Measurements from ENCODE around the gene SMAD6. TPM values are rescaled to one million over a fixed set of nuclear protein-coding genes. Genes with fewer than 3 reads are reported as not detected.
A peak's percentile ranks its signal among the peaks of the same experiment; 100 is the strongest.

The SMAD6 gene
- total RNA-seq, 1 donor from 2014 or later = 14.6 TPM

DNA sequence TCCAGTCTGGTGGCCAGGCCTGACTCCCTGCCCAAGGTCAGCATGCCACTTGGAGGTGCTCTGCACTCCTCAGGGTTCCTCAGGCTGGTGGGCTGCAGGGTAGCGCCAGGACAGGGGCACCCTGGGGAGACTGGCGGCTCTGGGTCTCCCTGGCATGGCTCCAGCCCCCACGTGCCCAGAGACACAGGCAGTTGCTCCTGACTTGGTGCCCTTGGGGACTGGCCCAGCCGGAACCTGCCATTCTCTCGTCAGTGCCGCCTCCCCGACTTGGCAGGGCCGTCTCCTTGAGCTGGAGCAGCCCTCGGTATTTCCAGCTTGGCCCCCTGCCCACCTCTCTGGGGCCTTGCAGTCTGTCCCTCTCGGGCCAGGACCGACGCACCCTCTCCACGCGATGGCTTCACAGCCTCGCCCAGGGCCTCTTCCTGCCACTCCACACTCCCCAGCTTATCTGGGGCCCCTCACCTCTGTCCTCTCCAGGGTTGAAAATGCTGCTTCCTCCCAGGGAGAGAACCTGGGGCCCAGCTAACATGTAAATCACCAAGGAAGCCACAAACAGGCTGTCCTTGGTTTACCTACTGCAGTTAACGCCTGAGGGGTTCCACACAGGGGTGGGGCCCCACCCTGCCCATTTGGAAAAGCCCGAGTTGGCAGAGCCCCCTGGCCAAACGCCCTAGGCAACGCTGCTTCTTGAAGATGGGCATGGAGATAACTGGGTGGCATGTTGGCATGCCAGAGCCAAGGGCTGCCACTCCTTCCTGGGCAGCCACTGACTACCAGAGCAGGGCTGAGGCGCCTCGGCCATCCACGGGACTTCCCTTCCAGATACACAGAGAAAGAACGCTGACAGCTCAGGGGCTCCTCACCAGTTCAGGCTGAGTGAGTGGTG, 61.4 kb downstream of the SMAD6 start:
- Mint-ChIP-seq H3K36me3 (ENCODE audit: unreplicated experiment) (peaks cover 2% of the 10 kb centered on the region), H3K27me3 (ENCODE audit: unreplicated experiment) (no peaks in the 10 kb centered on the region), H3K4me3 (ENCODE audit: unreplicated experiment) (peak overlapping the region; percentile 10), H3K9me3 (ENCODE audit: unreplicated experiment) (no peaks in the 10 kb centered on the region), H3K4me1 (ENCODE audit: unreplicated experiment) (peaks cover 79% of the 10 kb centered on the region), H3K27ac (ENCODE audit: unreplicated experiment) (peak overlapping the region; percentile 66)
- TF ChIP-seq, protein P1, sequence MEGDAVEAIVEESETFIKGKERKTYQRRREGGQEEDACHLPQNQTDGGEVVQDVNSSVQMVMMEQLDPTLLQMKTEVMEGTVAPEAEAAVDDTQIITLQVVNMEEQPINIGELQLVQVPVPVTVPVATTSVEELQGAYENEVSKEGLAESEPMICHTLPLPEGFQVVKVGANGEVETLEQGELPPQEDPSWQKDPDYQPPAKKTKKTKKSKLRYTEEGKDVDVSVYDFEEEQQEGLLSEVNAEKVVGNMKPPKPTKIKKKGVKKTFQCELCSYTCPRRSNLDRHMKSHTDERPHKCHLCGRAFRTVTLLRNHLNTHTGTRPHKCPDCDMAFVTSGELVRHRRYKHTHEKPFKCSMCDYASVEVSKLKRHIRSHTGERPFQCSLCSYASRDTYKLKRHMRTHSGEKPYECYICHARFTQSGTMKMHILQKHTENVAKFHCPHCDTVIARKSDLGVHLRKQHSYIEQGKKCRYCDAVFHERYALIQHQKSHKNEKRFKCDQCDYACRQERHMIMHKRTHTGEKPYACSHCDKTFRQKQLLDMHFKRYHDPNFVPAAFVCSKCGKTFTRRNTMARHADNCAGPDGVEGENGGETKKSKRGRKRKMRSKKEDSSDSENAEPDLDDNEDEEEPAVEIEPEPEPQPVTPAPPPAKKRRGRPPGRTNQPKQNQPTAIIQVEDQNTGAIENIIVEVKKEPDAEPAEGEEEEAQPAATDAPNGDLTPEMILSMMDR (IDR thresholded peaks at IDR 0.05) = no peak
- no peak for DNase-seq (ENCODE audit: extremely low spot score, unreplicated experiment)

DNA sequence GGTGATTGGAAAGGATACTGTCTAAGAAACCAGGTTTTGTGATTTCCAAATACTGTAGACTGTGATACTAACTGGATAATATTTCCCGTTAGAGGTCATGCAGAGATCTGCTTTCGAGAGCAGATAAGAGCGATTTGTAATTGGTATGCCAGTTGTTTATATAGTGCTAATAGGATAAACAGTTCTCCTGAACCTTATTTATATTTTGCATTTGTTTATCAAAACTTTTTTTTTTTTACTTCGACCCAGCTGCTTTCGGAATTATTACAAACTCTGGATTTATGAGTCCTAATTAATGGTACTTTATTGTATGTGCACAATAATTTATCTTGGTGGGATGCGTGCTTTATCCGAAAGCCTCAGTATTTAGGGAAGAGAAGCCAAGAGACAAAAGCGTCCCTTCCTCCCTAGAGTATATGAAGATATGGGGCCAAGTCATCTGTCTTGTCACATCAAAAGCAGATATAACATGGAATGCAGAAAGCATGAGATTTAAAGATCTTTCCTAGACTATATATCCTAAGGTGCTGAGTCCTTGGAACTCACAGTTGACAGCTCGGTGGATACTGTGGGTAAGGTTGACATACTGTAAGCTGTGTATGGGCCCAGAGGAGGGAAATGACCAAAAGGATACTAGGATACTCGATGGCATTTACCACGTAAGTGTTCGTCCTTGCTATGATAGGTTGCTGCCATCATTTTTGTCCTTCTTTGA, 62.2 kb downstream of the SMAD6 start:
- Mint-ChIP-seq H3K27me3 (ENCODE audit: unreplicated experiment) (no peaks in the 10 kb centered on the region), H3K36me3 (ENCODE audit: unreplicated experiment) (peaks cover under 1% of the 10 kb centered on the region), H3K27ac (ENCODE audit: unreplicated experiment) (no peak overlapping the region), H3K4me1 (ENCODE audit: unreplicated experiment) (peaks cover 71% of the 10 kb centered on the region), H3K9me3 (ENCODE audit: unreplicated experiment) (no peaks in the 10 kb centered on the region), H3K4me3 (ENCODE audit: unreplicated experiment) (no peak overlapping the region)
- DNase-seq (ENCODE audit: extremely low spot score, unreplicated experiment) = no peak
- TF ChIP-seq, protein P1 (IDR thresholded peaks at IDR 0.05) = no peak

DNA sequence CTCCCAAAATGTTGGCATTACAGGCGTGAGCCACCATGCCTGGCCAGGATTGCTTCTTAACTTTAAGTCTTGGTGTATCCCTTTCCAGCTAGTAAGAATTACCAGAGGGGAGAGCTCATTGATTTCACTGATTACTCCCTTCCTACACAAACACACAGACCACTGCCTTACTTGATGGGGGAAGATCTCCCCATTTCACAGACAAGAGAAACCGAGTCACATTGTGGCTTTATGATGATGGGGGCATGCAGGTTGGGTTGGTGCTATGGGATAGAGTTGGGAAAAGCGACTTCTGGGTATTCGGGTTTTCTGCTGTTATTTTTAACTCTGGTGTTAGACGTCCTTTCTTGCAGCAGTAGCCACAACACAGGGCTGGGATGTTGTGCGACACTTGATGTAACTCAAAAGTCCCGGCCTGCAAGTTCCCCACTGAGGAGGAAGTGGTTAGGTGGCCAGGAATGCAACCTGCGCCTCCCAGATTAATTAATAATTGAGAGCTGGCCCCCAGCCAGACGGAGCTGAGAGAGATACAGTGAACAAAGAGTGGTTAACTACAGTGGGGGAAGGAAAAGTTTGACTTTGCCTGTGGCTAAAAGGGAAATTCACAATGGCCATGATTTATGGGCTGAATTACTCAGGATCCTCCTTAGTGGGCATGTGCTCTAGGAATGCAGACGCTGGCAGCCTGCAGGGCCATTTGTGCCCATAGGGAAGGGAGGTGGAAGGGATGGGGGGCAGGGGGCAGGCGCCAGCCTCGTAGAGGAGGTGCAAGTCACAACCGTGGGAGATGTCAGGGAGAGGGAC, 63.6 kb downstream of the SMAD6 start:
- no peak for DNase-seq (ENCODE audit: extremely low spot score, unreplicated experiment)
- no peaks in the 10 kb centered on the region for H3K36me3 Mint-ChIP-seq (ENCODE audit: unreplicated experiment)
- H3K27ac Mint-ChIP-seq (ENCODE audit: unreplicated experiment) = peak overlapping the region; percentile 88

DNA sequence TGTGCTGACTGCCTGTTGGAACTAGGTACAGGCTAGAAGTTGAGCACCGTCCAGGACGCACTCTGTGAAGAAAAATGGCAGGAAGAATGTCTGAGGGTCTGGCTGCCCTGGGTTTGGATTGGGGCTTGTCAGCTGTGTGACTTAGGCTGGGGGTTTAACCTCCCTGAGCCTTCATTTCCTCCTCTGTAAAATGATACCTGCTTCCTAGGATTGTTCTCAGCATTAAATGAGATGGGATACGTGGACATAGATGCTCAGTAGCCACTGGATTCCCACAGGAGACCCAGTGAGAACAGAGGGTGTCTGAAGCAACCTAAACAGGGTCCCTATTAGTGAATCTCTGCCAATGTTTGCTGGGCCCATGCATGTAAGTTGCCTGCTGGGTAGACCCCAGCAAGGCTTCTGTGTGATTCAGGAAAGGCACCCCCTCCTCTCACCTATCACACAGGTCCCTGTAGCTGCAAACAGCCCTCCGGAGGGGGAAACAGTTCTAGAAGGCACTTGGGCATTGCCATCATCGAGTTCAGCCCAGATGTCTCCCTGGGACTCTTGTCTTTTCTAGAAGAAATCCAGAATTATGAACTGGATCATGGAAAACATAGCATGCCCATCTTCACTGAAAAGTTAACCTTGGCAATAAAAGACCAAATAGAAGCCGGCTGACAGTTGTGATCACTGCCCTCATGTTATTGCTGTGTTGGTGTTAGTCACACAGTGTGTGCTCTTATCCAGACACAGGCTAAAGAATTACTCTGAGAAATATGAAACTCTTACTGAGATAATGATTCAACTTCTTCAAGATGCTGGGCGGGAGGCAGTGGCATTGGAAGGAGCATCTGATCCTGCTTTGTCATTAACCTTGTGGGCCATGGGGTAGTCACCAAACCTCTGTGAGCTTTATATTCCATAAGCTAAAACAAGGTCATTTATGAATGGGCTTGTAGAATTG, 64.5 kb downstream of the SMAD6 start:
- no peak overlapping the region for H3K4me3 Mint-ChIP-seq (ENCODE audit: unreplicated experiment)
- H3K4me1 Mint-ChIP-seq (ENCODE audit: unreplicated experiment) = peaks cover 67% of the 10 kb centered on the region
- TF ChIP-seq, protein P1 (IDR thresholded peaks at IDR 0.05) = no peak
- H3K9me3 Mint-ChIP-seq (ENCODE audit: unreplicated experiment) = no peaks in the 10 kb centered on the region
- H3K27me3 Mint-ChIP-seq (ENCODE audit: unreplicated experiment) = no peaks in the 10 kb centered on the region
- no peak for DNase-seq (ENCODE audit: extremely low spot score, unreplicated experiment)
- peak overlapping the region; percentile 88 for H3K27ac Mint-ChIP-seq (ENCODE audit: unreplicated experiment)
- no peaks in the 10 kb centered on the region for H3K36me3 Mint-ChIP-seq (ENCODE audit: unreplicated experiment)

More for the DNA sequence above, 63.6 kb downstream of the SMAD6 start:
- Mint-ChIP-seq H3K4me1 (ENCODE audit: unreplicated experiment) (peaks cover 68% of the 10 kb centered on the region), H3K4me3 (ENCODE audit: unreplicated experiment) (no peak overlapping the region), H3K9me3 (ENCODE audit: unreplicated experiment) (no peaks in the 10 kb centered on the region), H3K27me3 (ENCODE audit: unreplicated experiment) (no peaks in the 10 kb centered on the region)
- TF ChIP-seq, protein P1 (IDR thresholded peaks at IDR 0.05) = no peak
